Fibroblast of the aortic adventitia (primary cell): Measurements from ENCODE around the gene SYT17. TPM values are rescaled to one million over a fixed set of nuclear protein-coding genes. Genes with fewer than 3 reads are reported as not detected.

ENCODE experiments used
- DNase-seq: peaks from one replicate; pipeline ENCODE4 v3.0.0-alpha.2; 2010; ENCODE audit warnings: low read depth
- H3K4me3 ChIP-seq: 2 replicates; pipeline ENCODE4 v1.5.1; 2011; ENCODE audit warnings: low read depth, mild to moderate bottlenecking, control low read depth, low read length, moderate library complexity
- total RNA-seq: library from RNA; depleted of rRNA; stranded (reverse); fragments of >200 nt; gene quantifications from 2 replicates; pipeline ENCODE4 v1.2.3, GENCODE V29; 2012; ENCODE audit warnings: low replicate concordance
- TF ChIP-seq, protein P1 (sequence below): IDR thresholded peaks from 2 replicates; pipeline ENCODE4 v1.5.1; 2011; ENCODE audit warnings: mild to moderate bottlenecking, low read length, control low read depth, inconsistent platforms; ENCODE audit not compliant: insufficient read depth

The SYT17 gene
- total RNA-seq, 1 donor: under 0.01 TPM

DNA sequence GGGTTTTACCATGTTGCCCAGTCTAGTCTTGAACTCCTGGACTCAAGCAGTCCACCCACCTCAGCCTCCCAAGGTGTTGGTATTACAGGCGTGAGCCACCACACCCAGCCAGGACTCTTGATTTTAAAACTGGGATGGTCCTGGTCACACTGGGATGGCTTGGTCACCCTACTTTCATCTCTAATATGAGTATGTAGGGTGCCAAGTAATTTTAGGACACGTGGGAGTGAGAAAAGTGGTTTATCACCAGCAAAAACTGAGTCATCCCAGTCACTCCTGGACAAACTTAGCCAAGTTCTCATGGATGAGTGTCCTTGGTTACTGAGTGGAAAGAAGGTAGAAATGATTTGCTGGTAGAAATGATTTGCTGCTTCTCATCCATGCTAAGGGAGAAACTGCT, 127.4 kb downstream of the SYT17 start:
- no peak for DNase-seq
- TF ChIP-seq, protein P1, sequence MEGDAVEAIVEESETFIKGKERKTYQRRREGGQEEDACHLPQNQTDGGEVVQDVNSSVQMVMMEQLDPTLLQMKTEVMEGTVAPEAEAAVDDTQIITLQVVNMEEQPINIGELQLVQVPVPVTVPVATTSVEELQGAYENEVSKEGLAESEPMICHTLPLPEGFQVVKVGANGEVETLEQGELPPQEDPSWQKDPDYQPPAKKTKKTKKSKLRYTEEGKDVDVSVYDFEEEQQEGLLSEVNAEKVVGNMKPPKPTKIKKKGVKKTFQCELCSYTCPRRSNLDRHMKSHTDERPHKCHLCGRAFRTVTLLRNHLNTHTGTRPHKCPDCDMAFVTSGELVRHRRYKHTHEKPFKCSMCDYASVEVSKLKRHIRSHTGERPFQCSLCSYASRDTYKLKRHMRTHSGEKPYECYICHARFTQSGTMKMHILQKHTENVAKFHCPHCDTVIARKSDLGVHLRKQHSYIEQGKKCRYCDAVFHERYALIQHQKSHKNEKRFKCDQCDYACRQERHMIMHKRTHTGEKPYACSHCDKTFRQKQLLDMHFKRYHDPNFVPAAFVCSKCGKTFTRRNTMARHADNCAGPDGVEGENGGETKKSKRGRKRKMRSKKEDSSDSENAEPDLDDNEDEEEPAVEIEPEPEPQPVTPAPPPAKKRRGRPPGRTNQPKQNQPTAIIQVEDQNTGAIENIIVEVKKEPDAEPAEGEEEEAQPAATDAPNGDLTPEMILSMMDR: no peak

DNA sequence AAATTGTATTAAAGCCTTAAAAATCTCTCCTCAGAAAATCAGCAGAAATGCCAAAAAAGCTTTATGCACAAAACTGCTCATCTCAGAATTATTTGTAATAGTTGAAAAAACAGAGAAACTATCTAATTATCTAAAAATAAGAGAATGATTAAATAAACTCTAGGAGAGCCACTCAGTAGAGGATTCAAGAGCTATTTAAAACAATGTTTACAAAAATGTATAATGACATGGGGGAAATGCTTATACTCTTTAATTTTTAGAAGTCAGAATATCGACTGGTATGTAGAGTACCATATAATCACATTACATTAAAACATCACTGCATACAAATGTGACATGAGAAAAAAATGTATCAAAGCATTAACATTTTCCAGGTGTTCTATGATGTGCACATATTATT, 129.4 kb downstream of the SYT17 start:
- TF ChIP-seq, protein P1: no peak
- H3K4me3 ChIP-seq: no peak overlapping the region

More for the DNA sequence above, 127.4 kb downstream of the SYT17 start:
- no peak overlapping the region for H3K4me3 ChIP-seq

GRCh38 chr16:19299565-19299964, 131.5 kb downstream of the SYT17 start:
- H3K4me3 ChIP-seq: no peak overlapping the region
- DNase-seq: no peak
- TF ChIP-seq, protein P1: no peak

More for the DNA sequence above, 129.4 kb downstream of the SYT17 start:
- no peak for DNase-seq

GRCh38 chr16:19301931-19302330, 133.9 kb downstream of the SYT17 start:
- no peak for DNase-seq
- H3K4me3 ChIP-seq: no peak overlapping the region
- TF ChIP-seq, protein P1: no peak

DNA sequence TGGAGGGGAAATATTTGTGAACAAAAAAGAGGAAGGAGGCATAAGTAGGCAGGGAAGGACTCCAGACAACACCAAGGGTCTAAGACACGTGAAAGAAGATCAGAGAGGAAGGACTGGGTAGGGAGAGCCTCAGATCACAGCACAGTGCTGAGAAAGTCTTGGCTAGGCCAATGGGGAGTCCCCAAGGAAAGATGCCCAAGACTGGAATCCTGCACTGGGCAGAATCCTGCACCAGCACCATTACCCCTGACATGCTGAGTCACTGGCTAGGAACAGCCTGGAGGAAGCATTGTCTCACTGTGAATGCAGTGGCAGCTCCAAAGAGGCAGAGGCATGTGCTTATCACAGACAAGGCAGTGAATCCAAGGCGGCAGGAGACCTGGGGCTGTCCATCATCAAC, 136.7 kb downstream of the SYT17 start:
- DNase-seq: no peak
- TF ChIP-seq, protein P1: no peak
- H3K4me3 ChIP-seq: no peak overlapping the region

DNA sequence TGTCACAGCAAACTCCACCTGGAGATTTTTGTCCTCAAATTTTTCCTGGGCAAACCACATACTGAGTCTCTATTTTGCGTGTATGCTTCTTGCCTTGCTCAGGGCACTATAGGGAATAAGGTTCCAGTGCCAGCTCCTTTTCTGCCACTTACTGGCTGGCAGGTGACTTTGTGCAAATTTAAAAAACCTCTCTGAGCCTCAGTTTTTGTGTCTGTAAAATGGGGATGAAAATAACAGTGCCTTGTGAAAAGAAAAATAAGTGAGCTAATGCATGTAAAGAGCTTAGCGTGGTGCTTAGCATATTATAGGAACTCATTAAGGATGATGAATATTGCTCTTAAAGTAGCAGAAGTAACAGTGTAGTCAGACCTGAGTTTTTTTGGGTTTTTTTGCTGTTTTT, 137.4 kb downstream of the SYT17 start:
- TF ChIP-seq, protein P1: no peak
- no peak overlapping the region for H3K4me3 ChIP-seq
- DNase-seq: no peak

DNA sequence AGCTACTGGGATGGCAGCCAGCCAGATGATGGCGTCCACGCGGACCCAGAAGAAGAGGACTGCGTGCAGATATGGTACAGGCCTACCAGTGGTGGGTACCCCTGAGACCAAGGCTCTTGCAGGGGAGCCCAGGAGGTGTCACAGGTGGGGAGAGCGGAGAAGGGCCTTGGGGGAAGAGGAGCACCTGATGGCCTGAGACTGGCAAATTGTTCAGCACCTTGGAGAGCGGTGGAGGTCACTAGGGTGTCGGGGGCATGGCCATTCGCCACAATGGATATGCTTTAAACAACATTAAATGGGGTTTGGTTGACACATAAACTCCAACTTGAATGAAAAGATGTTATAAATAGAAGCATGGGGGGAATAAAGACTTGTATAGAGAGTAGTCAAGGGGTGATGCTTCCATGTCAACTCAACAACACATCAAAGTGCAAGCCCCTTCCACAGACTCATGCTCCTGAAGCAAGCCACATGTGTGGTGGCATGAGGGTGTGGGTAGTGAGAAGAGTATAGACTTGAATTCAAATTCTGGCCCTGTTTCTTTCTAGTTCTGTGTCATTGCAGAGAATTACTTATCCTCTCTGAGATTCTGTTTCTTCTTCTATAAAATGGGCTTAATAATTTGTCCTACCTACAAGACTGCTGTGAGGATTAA, 139.7 kb downstream of the SYT17 start:
- no peak for DNase-seq
- TF ChIP-seq, protein P1: no peak
- H3K4me3 ChIP-seq: no peak overlapping the region
